ENCODE measurements around the gene DMPK. TPM values are rescaled to one million over a fixed set of nuclear protein-coding genes. Genes with fewer than 3 reads are reported as not detected.

Gene DMPK
- polyA plus RNA-seq, 1 of the 3 experiments (the other 2 are of a cell fraction), result 92.2 TPM

- H3K79me2 ChIP-seq (ENCODE audit: insufficient read depth), result no peaks in the 10 kb centered on the region
- POLR2A ChIA-PET, result interaction anchor here (1.4 kb wide), 1 partner anchor 51 kb away, joined by 4 read pairs; the partner anchor contains the start of gene SYMPK
These were observed 30.0 kb upstream of the DMPK start for GRCh38 chr19:45812297-45812696.

More at GRCh38 chr19:45812297-45812696, 30.0 kb upstream of the DMPK start:
- Histone ChIP-seq H2AFZ (ENCODE audit: low read depth) (no peak overlapping the region), H3K9me2 (no peaks in the 10 kb centered on the region), H3K9ac (no peak overlapping the region), H3K4me1 (ENCODE audit: control insufficient read depth in 1 of 2, insufficient read depth in 2 of 2, low read depth in 1 of 2, low read length in 1 of 2) (peaks cover under 1 to 10% of the 10 kb centered on the region in 2 experiments; a peak in 3 of 4 replicates), H3K4me2 (no peak overlapping the region), H3K27ac (ENCODE audit: low read depth in 2 of 2, low read length in 1 of 2) (no peak overlapping the region), H3F3A (replicated peaks; ENCODE audit: insufficient read depth) (peaks cover 4% of the 10 kb centered on the region), H3K4me3 (ENCODE audit: low read depth in 2 of 2, low read length in 1 of 2) (no peak overlapping the region), H4K20me1 (ENCODE audit: insufficient read depth) (no peaks in the 10 kb centered on the region), H3K36me3 (replicated peaks in 1 of 2; ENCODE audit: control insufficient read depth in 1 of 2, insufficient read depth in 2 of 2, low read length in 1 of 2) (peaks cover 2 to 6% of the 10 kb centered on the region in 2 experiments), H3K27me3 (ENCODE audit: insufficient read depth) (no peaks in the 10 kb centered on the region), H3K9me3 (no peaks in the 10 kb centered on the region)
- 87% methylated on average over 6 of the region's 6 CpGs for WGBS (ENCODE audit: low lambda C conversion rate)
- no peak for DNase-seq
- CTCF ChIA-PET, result interaction anchor here (1.1 to 10.4 kb wide), 5 partner anchors 12 to 119 kb away, joined by 3 to 137 read pairs (median 37); partner anchors contain the start of gene IRF2BP1
- TF ChIP-seq RFX5 (IDR thresholded peaks at IDR 0.05; ENCODE audit: low read length), result no peak
- TF ChIP-seq RXRA (IDR thresholded peaks at IDR 0.05; ENCODE audit: borderline replicate concordance, low read depth), result no peak
- TF ChIP-seq EZH2phosphoT487 (IDR thresholded peaks at IDR 0.05; ENCODE audit: borderline replicate concordance, low read depth), result no peak
- TF ChIP-seq CTCF (IDR thresholded peaks at IDR 0.05), result no peak
- no peak for TF ChIP-seq USF2 (IDR thresholded peaks at IDR 0.05; ENCODE audit: borderline replicate concordance, low read depth, low read length)
- no peak for TF ChIP-seq NRF1 (IDR thresholded peaks at IDR 0.05; ENCODE audit: low read depth, low read length)
- TF ChIP-seq PBX3 (IDR thresholded peaks at IDR 0.05), result no peak
- no peak for TF ChIP-seq REST (IDR thresholded peaks at IDR 0.05; ENCODE audit: low read depth, low read length)
- no peak for TF ChIP-seq IRF3 (IDR thresholded peaks at IDR 0.05; ENCODE audit: low read depth, low read length)
